ENCODE data around the gene GCKR.

GCKR gene, protein sequence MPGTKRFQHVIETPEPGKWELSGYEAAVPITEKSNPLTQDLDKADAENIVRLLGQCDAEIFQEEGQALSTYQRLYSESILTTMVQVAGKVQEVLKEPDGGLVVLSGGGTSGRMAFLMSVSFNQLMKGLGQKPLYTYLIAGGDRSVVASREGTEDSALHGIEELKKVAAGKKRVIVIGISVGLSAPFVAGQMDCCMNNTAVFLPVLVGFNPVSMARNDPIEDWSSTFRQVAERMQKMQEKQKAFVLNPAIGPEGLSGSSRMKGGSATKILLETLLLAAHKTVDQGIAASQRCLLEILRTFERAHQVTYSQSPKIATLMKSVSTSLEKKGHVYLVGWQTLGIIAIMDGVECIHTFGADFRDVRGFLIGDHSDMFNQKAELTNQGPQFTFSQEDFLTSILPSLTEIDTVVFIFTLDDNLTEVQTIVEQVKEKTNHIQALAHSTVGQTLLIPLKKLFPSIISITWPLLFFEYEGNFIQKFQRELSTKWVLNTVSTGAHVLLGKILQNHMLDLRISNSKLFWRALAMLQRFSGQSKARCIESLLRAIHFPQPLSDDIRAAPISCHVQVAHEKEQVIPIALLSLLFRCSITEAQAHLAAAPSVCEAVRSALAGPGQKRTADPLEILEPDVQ

DNA sequence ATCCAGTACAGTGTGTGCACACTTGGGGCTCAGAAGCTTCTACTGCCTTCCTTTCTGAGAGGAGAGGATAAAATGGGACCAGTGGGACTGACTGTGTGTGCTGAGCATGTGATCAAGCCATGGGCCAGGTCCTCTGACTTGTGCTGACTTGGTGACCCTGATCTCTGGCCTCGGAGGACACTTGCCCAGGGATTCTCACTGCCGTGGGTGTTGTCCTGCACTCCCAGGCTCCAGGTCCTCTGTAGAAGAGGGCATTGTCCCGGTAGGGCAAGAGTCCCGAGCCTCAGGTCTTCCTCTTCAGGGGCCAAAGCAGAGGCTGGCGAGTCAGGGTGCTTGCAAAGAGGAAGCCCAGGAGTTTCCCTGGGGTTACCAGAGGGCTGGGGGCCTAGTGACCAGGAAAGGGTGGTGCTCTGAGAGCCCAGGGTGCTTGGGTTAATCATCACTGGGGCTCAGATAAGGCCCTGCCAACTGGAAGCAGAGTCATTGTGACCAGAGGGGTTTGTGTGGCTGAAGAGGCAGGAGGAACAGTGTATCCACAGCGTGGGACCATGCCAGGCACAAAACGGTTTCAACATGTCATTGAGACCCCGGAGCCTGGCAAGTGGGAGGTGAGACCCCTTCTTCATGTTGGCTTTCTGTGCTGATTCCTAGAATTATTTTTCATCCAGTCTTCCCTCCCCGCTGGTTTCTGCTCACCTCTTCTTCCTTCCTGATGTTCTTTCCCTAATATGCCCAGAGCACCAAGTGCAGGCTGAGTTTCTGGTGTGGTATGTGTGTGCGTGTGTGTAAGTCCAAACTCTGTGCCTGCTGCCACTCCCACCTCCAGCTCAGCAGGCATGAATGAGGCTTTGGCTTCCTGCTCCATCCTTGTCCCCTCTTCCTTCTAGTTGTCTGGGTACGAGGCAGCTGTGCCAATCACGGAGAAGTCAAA is at the start of gene GCKR:
Gene GCKR, plus strand, starts transcription at position 483 of the 931 bp plus-strand sequence. Its CDS starts 66 bp downstream, at position 549.
- DNase-seq = no peak

DNA sequence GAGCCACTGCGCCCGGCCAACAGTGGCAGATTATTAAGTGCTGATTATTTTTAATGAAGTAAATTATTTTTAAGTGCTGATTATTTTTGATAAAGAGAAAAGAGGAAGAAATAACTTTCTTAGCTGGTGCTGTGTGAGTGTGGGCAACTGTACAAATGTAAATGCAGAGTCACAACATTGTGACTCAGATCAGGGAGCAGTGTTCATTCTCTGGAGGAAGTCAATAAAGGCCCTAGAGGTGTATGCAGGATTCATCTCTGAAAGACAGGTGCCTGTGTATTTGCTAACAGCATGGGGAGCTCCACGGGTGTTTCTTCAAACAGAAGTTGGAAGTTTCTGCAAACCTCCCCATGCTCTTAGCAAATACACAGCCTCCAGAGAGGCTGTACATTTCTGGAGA is 48.3 kb upstream of the GCKR start:
- no peak for DNase-seq

DNA sequence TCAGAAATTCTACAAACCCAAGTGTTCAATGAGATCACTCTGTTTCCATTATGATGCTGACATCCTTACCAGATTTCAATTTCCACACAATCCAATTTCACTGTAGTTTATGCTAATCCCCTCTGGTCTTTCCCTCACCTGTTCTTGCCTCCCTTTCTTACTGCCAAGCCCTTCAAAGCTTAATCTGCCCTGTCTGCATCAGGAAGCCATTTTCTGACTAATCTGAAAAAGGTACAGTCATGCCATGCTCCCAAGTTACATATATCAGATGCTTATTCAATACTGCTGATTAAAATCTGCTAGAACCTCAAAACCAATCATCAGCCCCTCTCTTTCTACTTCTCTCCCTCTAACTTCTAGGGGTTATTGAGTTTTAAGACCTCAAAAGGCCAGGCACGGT is 45.5 kb upstream of the GCKR start:
- no peak for DNase-seq

DNA sequence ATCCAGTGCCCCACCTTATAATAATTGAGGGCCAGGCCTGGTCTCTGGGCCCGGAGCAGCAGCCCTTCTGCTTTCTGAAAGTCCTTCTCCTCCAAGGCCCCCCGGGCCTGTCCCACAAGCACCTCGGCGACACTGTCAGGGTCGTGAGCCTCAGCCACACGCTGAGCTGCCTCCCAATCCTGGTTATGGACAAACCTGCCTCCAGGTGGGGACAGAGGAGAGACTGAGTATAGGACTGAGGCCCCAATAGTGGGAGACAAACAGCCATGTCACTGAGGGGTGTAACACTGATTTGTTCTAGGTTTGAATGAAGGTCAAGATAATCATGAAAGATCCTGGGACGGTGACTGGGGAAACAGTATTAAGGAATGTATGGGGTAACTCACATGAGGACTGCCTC is 42.7 kb upstream of the GCKR start:
- DNase-seq = no peak

DNA sequence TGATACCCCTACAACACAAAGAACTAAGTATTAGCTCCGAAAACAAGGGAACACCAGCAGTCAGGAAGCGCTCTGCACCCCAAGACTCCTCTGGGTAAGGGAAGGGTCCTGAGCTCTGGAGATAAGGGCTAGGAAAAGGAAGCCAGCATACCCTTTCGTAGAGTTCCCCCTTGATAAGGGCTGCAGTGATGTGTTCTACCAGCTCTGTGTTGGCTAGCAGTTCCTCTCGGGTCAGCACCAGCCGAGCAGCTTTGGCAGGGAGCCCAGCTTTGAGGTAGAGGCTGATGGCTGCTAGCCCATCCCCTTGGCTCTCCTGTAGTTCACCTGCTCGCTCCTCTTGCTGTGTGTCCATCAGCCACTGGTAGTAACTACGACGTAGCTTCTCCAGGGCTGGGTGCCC is 35.5 kb upstream of the GCKR start:
- DNase-seq = peak; percentile 30

DNA sequence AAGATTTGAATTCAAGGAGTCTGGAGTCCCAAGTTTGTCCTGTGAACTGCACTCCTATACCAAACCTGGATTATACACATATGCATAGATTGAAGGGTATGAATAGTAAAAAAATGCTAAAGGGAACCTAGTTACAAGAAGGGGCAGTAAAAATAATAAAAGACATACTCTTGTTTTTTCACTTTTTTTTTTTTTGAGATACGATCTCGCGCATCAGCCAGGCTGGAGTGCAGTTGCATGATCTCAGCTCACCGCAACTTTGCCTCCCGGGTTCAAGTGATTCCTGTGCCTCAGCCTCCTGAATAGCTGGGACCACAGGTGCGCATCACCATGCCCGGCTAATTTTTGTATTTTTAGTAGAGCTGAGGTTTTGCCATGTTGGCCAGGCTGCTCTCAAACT is 32.2 kb upstream of the GCKR start:
- DNase-seq = no peak

DNA sequence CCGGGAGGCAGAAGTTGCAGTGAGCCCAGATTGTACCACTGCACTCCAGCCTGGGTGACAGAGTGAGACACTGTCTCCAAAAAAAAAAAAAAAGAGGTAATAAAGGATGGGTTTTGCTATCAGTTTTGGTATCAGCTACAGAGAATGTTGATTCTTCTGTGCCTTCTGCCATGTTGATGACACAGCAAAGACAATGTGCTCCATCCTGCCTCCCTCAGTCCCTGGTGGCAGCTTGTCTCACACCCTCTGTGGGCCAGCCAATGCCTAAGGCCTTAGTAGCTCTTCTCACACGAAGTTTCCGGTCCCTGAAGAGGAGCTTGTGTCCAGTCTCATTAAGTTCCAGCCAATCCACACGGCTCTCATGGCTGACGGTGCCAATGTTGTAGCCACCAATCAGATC is 24.7 kb upstream of the GCKR start:
- no peak for DNase-seq

DNA sequence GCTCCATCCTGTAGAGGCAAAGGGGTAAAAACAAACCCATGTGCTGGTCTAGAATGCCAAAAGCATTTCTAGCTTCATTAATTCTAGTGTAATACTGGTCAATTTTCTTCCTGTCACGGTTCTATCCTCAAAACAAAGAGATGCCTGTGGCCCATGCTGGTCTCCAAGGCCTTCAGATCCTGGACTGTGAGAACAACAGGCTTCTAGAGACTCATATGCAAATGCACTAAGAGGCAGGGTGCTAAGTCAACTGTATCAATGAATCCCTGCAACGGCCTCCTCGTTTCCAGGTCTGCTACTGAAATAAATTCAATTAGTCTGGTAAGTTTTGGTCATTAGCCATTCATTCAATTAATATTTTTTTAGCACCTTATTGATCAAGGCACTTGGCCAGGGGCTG is 11.1 kb upstream of the GCKR start:
- no peak for DNase-seq

DNA sequence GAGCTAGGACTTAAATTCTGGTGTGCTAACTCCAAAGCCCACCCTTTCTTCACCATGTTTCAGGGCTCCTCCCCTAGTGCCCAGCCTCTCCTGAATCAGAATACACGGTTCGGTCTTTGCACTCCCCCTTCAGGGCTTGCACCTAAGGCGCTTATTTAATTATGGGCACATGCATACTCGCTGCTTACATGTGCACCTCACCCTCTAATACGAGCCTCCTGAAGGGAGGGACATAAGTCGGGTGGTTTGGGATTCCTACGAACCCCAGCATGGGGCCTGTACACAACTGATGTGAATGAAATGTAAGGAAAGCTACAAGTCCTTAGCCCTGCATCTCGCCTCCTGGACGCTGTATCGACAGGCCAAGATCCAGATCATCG is 7.5 kb upstream of the GCKR start:
- DNase-seq = no peak

DNA sequence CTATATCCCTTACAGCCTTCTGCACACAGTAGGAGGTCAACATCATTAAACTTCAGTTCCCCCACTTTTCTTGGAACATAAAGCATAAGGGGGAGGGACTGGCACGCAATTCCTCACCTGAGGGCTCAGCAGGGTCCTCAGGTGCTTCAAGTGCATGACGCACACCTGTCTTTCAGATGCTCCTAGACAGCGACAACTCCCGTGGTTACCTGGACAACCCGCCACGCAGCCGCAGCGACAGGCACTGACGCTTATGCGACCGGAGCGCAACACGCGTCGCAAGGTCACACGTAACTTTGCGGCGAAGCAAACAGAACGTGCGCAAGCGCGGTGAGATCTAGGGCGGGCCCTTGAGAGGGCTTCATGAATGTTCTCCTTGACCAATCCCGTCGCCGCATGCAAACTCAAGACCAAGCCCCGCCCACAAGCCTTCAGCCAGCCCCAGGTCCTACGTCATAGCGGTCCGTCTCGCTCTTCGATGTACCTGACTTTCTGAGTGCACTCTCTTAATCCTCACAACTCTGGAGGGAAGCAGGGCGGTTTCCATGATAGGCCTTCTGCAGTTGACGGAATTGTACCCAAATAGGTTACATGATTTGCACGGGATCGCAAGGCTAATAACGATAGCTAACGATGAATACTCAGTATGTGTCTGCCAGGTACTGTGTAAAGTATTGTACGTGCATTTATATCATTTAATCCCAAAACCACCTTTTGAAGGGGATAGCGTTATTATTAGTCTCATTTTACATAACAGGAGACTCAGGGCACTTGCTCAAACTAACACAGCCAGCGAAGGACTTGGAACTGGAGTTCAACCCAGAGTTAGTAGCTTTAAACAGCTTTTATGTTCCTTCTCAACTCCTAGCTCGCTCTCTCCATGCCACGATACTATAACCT is 6.9 kb upstream of the GCKR start, which contains the start of gene IFT172:
Gene IFT172, minus strand, starts transcription at position 246 of the 900 bp plus-strand sequence. Its CDS starts 90 bp downstream, at position 156.
- peak; percentile 100 for DNase-seq

DNA sequence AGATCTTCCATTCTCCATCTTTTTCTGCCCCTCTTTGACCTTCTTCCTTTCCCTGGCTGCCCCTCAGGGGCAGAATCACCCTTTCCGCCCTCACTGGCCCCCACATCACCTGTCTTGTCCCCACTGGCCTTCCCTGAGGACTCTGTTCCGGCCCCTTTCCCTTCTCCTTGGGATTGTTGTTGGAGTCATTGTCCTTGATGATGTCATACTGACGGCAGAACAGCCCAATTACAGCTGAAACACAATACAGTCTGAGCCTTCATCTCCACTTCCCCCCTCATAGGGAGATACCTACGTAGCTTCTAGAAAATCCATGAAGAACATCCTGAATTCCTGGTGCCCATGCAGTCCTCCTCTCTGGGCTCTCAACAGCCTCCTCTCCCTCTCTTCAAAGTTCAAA is 4.1 kb upstream of the GCKR start:
- no peak for DNase-seq

DNA sequence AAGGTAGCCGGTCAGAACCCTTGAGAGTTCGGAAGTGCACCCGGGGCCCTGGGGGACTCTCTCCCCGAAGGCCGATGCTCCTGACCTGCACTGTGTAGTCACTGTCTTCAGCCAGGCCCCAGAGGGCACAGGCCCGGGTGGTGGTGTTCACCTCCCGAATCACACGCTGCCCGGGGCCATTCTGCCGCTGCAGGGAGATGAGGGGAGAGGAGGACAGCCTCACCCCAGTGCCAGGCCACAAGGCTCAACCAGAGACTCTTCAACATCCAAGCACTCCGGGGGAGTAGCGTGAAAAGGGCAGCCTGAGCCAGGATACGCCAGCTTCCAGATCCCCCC is 2.7 kb upstream of the GCKR start:
- no peak for DNase-seq

DNA sequence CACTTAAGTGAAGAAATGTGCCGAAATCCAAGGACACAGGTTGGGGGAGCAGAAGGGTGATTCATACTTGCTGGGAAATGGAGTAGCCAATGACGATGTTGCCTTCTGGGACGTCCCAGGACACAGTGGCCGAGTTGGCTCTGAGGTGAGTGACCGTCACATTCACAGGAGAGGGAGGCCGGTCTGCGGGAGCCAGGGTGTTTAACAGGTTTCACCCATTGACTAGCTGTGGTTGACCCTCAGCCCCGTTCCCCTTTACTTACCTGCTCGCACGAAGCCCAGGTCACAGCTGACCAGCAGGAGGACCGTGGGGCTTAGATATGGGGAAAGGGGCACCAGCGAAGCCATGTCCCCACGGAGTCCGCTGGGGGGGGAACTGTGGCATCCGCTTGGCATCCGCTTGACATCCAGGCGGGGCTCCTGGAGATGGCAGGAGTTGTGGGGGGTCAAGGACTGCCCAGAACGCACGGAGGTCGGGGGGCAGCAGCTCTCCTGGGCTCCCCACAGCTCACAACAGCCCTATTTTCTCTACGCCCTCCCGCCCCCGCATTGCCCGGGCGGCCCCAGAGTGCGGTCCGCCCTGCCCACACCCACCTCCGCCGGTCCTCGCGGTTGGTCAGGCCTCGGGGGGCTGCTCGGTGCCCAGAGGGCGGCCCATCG is 2.2 kb upstream of the GCKR start:
- DNase-seq = no peak

DNA sequence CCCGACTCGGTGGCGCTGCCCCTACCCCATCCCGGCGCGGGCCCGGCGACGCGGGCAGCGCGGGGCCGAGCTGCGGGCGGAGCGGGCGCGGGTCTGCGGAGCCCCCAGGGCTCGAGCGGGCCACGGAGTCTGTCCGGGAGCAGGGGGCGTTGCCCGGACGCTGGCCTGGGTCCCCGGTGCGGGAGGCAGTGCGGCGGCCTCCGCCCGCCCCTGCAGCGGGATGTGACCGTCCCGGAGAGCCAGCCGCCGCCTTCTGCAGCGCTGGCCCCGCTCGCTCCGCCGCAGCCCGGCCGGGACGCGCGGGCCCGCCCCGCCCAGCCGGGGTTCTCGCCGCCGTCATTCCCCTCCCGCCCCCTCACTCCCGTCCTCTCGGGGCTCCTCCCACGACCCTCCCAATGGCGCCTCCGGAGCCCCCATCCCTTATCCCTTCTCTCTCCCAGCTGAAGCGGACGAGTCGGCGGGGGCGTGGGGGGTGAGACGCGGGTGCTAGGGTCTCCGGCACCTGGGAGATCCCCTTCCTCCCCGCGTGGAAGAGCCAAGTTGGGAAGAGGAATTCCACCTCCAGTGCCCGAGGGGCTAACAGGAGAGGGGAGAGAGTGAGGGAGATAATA is 1.6 kb upstream of the GCKR start, which contains the start of gene FNDC4:
Gene FNDC4, minus strand, starts transcription at position 257 of the 611 bp plus-strand sequence. CDS start 521 bp downstream, outside the sequence.
- DNase-seq = no peak

DNA sequence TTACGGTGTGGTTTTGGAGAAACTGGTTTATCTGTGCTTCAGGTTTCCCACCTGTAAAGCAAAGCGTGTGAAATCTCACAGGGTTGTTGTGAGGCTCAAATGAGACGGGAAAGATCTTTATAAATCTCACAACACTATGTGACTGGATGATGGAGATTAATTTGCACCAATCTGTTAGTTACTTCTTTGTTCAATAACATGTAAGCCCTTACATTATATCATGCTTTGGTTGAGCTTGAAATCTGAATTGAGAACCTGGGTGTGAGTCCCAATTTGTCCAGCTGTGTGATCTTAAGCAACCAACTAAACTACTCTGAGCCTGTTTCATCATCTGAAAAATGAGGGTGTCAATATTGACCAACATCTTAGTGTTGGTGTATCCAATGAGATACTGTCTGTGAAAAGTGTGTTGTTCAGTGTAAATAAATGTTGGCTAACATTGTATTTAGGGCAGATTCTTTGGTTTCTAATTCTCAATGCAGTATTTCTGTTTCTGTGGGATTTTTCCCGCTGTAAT is 741 bp upstream of the GCKR start:
- no peak for DNase-seq

DNA sequence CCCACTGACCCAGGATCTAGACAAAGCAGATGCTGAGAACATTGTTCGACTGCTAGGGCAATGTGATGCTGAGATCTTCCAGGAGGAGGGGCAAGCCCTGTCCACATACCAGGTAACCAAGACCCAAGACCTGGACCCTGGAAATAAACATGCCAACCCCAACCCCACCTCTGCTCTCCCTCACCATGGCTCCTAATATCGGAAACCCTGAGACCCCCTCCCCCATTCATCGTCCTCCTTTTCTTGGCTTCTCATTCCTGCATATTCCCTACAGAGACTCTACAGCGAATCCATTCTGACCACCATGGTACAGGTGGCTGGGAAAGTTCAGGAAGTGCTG is 619 bp downstream of the GCKR start:
- no peak for DNase-seq

DNA sequence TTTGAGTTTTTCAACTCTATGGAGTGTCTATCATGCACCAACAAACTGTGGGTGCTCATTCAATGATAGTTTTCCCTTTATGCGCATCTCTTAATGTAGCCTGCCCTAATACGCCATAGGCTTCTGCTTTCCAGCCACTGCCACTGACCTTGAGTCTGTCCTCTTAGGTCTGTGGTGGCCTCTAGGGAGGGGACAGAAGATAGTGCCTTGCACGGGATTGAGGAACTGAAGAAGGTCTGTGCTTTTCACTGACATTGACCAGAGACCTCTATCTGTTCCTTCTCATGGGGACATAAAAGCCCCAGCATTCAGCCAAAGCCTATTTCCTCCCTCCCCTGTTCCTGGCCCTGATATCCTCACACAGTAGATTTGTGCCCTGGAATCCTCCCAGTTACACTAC is 2.3 kb downstream of the GCKR start:
- no peak for DNase-seq

DNA sequence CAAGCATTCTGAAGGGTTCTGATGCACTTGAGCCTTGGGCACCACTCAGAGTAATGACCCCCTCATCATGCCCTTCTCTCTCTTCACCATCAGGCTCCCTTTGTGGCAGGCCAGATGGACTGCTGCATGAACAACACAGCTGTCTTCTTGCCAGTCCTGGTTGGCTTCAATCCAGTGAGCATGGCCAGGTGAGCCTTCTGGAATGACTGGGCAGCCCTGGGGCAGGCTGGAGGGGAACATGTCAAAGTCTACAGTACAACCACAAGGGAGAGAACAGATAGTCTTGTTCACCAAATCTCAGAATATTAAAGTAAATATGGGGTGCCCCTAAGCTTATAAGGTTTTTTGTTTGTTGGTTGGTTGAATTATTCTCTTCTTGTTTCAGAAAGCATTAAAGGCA is 4.4 kb downstream of the GCKR start:
- DNase-seq = peak; percentile 21

DNA sequence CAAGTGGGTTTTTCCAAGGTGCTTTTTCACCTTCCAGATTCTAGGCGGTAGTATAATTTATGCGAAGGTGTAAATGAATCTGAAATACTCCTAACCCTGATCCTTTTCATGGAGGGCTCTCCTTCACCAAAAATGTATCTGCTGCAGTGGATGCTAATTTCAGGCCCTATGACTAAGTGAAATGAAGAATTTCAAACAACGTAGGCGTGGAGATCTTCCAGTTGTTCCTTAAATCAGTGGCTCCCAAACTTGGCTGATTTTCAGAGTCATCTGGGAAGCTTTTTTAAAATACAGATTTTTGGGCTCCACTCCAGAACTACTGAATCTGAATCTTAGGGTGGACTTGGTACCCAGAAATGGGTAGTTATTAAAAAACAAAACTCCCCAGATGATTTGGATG is 5.5 kb downstream of the GCKR start:
- DNase-seq = no peak

DNA sequence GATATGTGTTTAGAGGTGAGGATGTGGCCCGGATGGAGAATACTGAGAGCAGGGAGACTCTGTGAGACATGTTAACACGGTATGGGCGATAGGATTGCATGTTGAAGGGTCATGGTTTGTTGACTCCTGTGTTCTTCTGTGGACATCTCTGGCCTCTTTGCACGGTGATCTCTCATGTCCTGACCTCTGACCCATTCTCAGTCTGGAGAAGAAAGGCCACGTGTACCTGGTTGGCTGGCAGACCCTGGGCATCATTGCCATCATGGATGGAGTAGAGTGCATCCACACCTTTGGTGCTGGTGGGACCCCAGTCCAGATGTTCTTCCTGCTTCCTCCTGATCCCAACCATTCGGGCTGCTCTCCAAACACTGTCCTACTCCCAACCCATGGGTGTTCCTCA is 9.9 kb downstream of the GCKR start:
- DNase-seq = no peak

DNA sequence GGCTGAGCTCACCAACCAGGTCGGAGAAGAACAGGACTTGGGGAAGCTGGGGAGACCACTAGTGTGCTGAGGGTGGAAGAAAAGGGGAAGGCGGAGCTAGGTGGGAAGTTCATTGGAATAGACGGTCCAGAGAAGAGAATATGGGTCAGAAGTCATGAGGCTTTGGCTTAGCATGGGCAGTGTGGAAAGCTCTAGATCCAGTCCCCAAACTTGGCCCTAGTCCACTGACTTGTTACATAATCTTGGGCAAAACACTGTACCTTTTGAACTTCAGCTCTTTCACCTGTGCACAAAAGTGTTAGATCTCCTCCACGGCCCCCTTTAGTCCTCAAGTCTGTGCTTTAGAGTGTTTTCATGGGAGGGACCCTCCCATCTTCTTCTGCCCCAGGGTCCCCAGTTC is 10.7 kb downstream of the GCKR start:
- DNase-seq = no peak

All from DMS79 treated with DMSO at 0.1 percent for 48 hours (cell line).